Testis (tissue), 5 donors: ENCODE data around the gene MPHOSPH8. TPM values are rescaled to one million over a fixed set of nuclear protein-coding genes. Genes with fewer than 3 reads are reported as not detected.

Experiments used
- DNase-seq: peaks from one replicate; pipeline ENCODE4 v3.0.0-alpha.2; 2019
- H3K27ac ChIP-seq, 2 donors: fragments of 200-600 bp; sonication (generic); one replicate each; pipeline ENCODE4 v1.5.1; 2019
- H3K27me3 ChIP-seq: fragments of 200-600 bp; sonication (generic); one replicate; pipeline ENCODE4 v1.5.1; 2019
- H3K36me3 ChIP-seq: fragments of 200-600 bp; sonication (generic); one replicate; pipeline ENCODE4 v1.5.1; 2017; ENCODE audit warnings: low read depth; ENCODE audit errors: missing control alignments
- H3K4me1 ChIP-seq: fragments of 200-600 bp; sonication (generic); one replicate; pipeline ENCODE4 v1.5.1; 2019
- H3K4me3 ChIP-seq, 2 donors: fragments of 200-600 bp; sonication (generic); one replicate each; pipeline ENCODE4 v1.5.1; 2017 to 2019
- H3K9me3 ChIP-seq: fragments of 200-600 bp; sonication (generic); one replicate; pipeline ENCODE4 v1.5.1; 2017
- CTCF ChIP-seq, 3 experiments: fragments of 450-650 bp in 2 of 3; fragments of 200-600 bp in 1 of 3; sonication (generic) in 1 of 3; IDR thresholded peaks; one replicate each; pipeline ENCODE4 v1.5.1; 2016 to 2019; ENCODE audit warnings: antibody characterized with exemption in 3 of 3, mild to moderate bottlenecking in 2 of 3, moderate library complexity in 1 of 3
- POLR2A ChIP-seq: fragments of 450-650 bp; IDR thresholded peaks from one replicate; pipeline ENCODE4 v1.6.1; 2017; ENCODE audit warnings: antibody characterized with exemption, mild to moderate bottlenecking, moderate library complexity
- WGBS, 2 donors: methylation state at CpG; one replicate each; pipeline ENCODE4 v1.1.5; 2018; 5-methylcytosine and 5-hydroxymethylcytosine counted together
- intact Hi-C: fragments of 100-400 bp; cut with DNase I; formaldehyde crosslinking; loops from one replicate; pipeline ENCODE4 v1.15.1; 2023; ENCODE audit warnings: low total_unique reads
- long read RNA-seq, 2 donors: transcript quantifications; one replicate each; lab custom pipeline, GENCODE V29; 2026
- polyA plus RNA-seq: library from polyadenylated mRNA; stranded (reverse); fragments of 350-450 nt; fragmentation: Illumina TruSeq; extraction: RNeasy Lipid Tissue Mini Kit (QIAGEN cat#74804); gene quantifications from one replicate; pipeline ENCODE4 v1.2.3, GENCODE V29; 2014; ENCODE audit warnings: low read depth, low replicate concordance; ENCODE audit not compliant: insufficient read depth
- total RNA-seq, 2 donors: library from RNA; depleted of rRNA; stranded (reverse); fragments of >200 nt; gene quantifications; one replicate each; pipeline ENCODE4 v1.2.3, GENCODE V29; 2016

MPHOSPH8 gene, protein sequence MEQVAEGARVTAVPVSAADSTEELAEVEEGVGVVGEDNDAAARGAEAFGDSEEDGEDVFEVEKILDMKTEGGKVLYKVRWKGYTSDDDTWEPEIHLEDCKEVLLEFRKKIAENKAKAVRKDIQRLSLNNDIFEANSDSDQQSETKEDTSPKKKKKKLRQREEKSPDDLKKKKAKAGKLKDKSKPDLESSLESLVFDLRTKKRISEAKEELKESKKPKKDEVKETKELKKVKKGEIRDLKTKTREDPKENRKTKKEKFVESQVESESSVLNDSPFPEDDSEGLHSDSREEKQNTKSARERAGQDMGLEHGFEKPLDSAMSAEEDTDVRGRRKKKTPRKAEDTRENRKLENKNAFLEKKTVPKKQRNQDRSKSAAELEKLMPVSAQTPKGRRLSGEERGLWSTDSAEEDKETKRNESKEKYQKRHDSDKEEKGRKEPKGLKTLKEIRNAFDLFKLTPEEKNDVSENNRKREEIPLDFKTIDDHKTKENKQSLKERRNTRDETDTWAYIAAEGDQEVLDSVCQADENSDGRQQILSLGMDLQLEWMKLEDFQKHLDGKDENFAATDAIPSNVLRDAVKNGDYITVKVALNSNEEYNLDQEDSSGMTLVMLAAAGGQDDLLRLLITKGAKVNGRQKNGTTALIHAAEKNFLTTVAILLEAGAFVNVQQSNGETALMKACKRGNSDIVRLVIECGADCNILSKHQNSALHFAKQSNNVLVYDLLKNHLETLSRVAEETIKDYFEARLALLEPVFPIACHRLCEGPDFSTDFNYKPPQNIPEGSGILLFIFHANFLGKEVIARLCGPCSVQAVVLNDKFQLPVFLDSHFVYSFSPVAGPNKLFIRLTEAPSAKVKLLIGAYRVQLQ
- total RNA-seq (10 to 100 TPM; 31.0 to 39.2 TPM), polyA plus RNA-seq (12.3 TPM)
- long read RNA-seq, donor 1, full-length matches to known transcripts, result 9 of 104 reads
- long read RNA-seq, donor 1, partial matches to known transcripts, result 95 of 104 reads
- long read RNA-seq, donor 1, other reads (novel, unspliced or antisense), result 0 of 104 reads
- long read RNA-seq, donor 2, partial matches to known transcripts, result 19 of 22 reads
- long read RNA-seq, donor 2, other reads (novel, unspliced or antisense), result 0 of 22 reads

DNA sequence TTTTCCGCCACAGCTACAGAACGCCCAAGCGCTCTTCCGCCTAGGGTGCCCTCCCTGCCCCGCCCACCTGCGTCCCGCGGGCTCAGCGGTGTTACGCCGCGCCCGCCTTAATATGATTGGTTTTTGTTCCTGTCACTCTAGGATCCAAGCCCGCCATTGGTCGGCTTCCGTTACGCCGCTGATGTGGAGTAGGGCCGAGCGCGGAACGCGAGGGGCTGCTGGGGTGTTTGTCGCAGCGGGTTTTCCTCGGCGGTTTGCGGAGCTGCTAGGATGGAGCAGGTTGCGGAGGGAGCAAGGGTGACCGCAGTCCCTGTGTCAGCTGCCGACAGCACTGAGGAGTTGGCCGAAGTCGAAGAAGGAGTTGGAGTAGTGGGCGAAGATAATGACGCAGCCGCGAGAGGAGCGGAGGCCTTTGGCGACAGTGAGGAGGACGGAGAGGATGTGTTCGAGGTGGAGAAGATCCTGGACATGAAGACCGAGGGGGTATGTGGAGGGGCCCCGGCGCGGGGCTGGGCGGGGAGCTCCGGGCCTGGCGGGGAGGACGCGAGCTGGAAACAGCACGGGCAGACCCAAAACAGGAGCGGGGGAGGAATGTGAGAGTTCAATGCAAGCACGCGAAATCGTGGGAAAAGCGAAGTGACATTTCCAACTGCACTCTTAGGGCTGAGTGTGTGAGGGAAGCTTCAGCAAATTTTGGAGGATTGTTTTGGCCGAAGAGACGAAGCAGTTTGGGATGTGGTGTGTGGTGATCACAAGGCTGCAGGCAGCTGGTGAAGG, at the start of gene MPHOSPH8:
Gene MPHOSPH8 (plus strand): TSS at position 181 of the 777 bp plus-strand sequence. CDS start 90 bp downstream, at position 271.
- H3K27ac ChIP-seq, result peak within 1 kb of the TSS; percentile 87 to 93
- DNase-seq, result peak; percentile 97
- 0% methylated on average over 42 to 58 of the region's 58 CpGs for WGBS, 2 donors
- TF ChIP-seq POLR2A (peak; percentile 35), CTCF (IDR thresholded peaks at IDR 0.05) (no peak)
- no peaks in the 10 kb centered on the region for H3K36me3 ChIP-seq
- peaks cover 10% of the 10 kb centered on the region for H3K4me1 ChIP-seq
- H3K4me3 ChIP-seq, result peak within 1 kb of the TSS; percentile 78 to 83
- intact Hi-C loops, result loop anchor here (10.0 kb wide), 1 partner anchor 151 kb away; the partner anchor contains the start of gene PSPC1
- H3K9me3 ChIP-seq, result no peaks in the 10 kb centered on the region
- no peaks in the 10 kb centered on the region for H3K27me3 ChIP-seq

DNA sequence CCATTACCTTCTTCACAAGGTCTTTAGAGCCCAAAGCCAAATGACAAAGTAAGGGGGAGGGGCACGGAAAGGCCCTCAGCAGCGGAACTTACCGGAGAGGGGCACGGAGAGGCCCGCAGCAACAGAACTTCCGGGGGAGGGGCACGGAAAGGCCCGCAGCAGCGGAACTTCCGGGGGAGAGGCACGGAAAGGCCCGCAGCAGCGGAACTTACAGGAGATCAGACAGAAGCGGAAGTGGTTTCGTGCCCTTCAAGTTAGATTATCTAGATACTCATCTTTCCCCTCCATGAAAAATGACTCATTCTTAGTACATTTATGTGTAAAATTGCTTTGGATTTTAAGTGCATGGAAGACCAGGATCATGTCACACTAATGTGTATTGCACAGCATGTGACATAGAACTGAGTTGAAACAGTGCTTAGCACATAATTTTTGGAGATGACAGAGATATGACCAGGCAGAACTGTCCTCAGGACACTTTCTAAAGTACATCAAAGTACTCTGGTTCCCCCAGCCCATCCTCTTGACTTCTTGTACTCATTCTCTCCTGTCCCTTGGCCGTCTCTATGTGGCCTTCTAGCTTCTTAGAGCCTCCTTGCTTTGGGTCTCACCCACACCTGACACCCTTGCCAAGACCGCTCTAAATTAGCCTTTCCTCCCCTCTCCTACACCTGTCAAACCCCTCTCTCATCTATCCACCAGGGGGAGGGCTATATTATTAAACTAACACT, 46.4 kb upstream of the MPHOSPH8 start:
- Histone ChIP-seq H3K4me1 (no peaks in the 10 kb centered on the region), H3K9me3 (no peaks in the 10 kb centered on the region), H3K4me3 (peak overlapping the region; percentile 25 to 39), H3K27me3 (no peaks in the 10 kb centered on the region), H3K36me3 (no peaks in the 10 kb centered on the region), H3K27ac (no peak overlapping the region)
- intact Hi-C loops, result no loop called here
- 24 to 32% methylated on average over 17 of the region's 17 CpGs for WGBS, 2 donors
- TF ChIP-seq POLR2A, result no peak
- TF ChIP-seq CTCF (IDR thresholded peaks at IDR 0.05), result no peak
- DNase-seq, result peak; percentile 66

- H3K9me3 ChIP-seq, result no peaks in the 10 kb centered on the region
- no peak overlapping the region for H3K27ac ChIP-seq
- H3K4me1 ChIP-seq, result no peaks in the 10 kb centered on the region
- H3K27me3 ChIP-seq, result no peaks in the 10 kb centered on the region
- intact Hi-C loops, result no loop called here
- peak; percentile 11 to 43 (median 36) for TF ChIP-seq CTCF (IDR thresholded peaks at IDR 0.05)
- TF ChIP-seq POLR2A, result no peak
- DNase-seq, result peak; percentile 62
- no peak overlapping the region for H3K4me3 ChIP-seq
- H3K36me3 ChIP-seq, result no peaks in the 10 kb centered on the region
- WGBS, 2 donors, result 47 to 52% methylated on average over 9 of the region's 9 CpGs
Observed at GRCh38 chr13:19587635-19588300, 45.7 kb upstream of the MPHOSPH8 start.
